GM21786 (cell line): ENCODE measurements around the gene DHX32.

ENCODE experiments used
- ATAC-seq: cut with Tn5 transposase; IDR thresholded peaks from one replicate; pipeline ENCODE4 v1.9.1; 2021; ENCODE audit not compliant: unreplicated experiment

DHX32 gene

GRCh38 chr10:125850766-125851731 is 30.0 kb downstream of the DHX32 start:
- ATAC-seq: no peak

- no peak for ATAC-seq
Measured at GRCh38 chr10:125849448-125849847, 31.6 kb downstream of the DHX32 start.

GRCh38 chr10:125848857-125849256 is 32.2 kb downstream of the DHX32 start:
- ATAC-seq: no peak

- ATAC-seq: no peak
Measured at GRCh38 chr10:125848371-125848770, 32.7 kb downstream of the DHX32 start.

GRCh38 chr10:125846894-125847293 is 34.2 kb downstream of the DHX32 start:
- peak; percentile 56 for ATAC-seq

GRCh38 chr10:125845617-125846016 is 35.5 kb downstream of the DHX32 start:
- ATAC-seq: no peak

GRCh38 chr10:125844751-125845221 is 36.3 kb downstream of the DHX32 start:
- ATAC-seq: no peak

- ATAC-seq: no peak
Measured at GRCh38 chr10:125843603-125844329, 37.3 kb downstream of the DHX32 start.

- ATAC-seq: no peak
Measured at GRCh38 chr10:125840955-125841354, 40.1 kb downstream of the DHX32 start.

- no peak for ATAC-seq
Measured at GRCh38 chr10:125840406-125840805, 40.7 kb downstream of the DHX32 start.

GRCh38 chr10:125838802-125839575 is 42.1 kb downstream of the DHX32 start:
- no peak for ATAC-seq

- no peak for ATAC-seq
Measured at GRCh38 chr10:125836746-125837145, 44.3 kb downstream of the DHX32 start.

- no peak for ATAC-seq
Measured at GRCh38 chr10:125828311-125828710, 52.8 kb downstream of the DHX32 start.

- no peak for ATAC-seq
Measured at GRCh38 chr10:125827133-125827532, 54.0 kb downstream of the DHX32 start.

GRCh38 chr10:125824736-125825135 is 56.4 kb downstream of the DHX32 start:
- no peak for ATAC-seq

- ATAC-seq: no peak
Measured at GRCh38 chr10:125823663-125824251, 57.3 kb downstream of the DHX32 start.

- ATAC-seq: peak; percentile 72
Measured at GRCh38 chr10:125822878-125823662, 58.0 kb downstream of the DHX32 start, which contains the start of the genes BCCIP and UROS. Gene BCCIP (plus strand): TSS chr10:125823546. CDS start chr10:125823558, 12 bp downstream. Gene UROS (minus strand): TSS chr10:125823258. CDS start chr10:125816499, 6,759 bp downstream.

GRCh38 chr10:125820701-125821100 is 60.4 kb downstream of the DHX32 start:
- peak; percentile 63 for ATAC-seq

GRCh38 chr10:125817337-125817946 is 63.6 kb downstream of the DHX32 start:
- ATAC-seq: no peak
